Activated T-cell treated with anti-CD3 and anti-CD28 coated beads, Interleukin-2, amount 50 U/mL, for 4 hours (primary cell): ENCODE results near the gene CTH. TPM values are rescaled to one million over a fixed set of nuclear protein-coding genes. Genes with fewer than 3 reads are reported as not detected.
"Not testable (repeated sequence)": the region's sequence is repeated elsewhere in the genome, so short reads cannot be mapped to it uniquely, and the experiment has no call there.

Experiments
- ATAC-seq, 2 donors: fragments of 200-7000 bp; cut with Tn5 transposase; one replicate each; pipeline ENCODE4 v1.10.0; 2021
- DNase-seq: peaks from one replicate; pipeline ENCODE4 v3.0.0-alpha.2; 2020
- H3K27me3 Mint-ChIP-seq: one replicate; pipeline ENCODE4 v1.8.0; 2021; ENCODE audit warnings: low read depth, mixed read lengths
- H3K36me3 Mint-ChIP-seq: one replicate; pipeline ENCODE4 v1.8.0; 2022; ENCODE audit warnings: mixed read lengths; ENCODE audit not compliant: insufficient read depth
- H3K4me1 Mint-ChIP-seq: one replicate; pipeline ENCODE4 v1.8.0; 2021; ENCODE audit warnings: low read depth, mixed read lengths
- H3K4me3 Mint-ChIP-seq: one replicate; pipeline ENCODE4 v1.8.0; 2021; ENCODE audit warnings: mild to moderate bottlenecking, moderate library complexity, mixed read lengths
- H3K9me3 Mint-ChIP-seq: one replicate; pipeline ENCODE4 v1.8.0; 2021; ENCODE audit warnings: mixed read lengths
- total RNA-seq, 3 donors: library from RNA; stranded (reverse); gene quantifications; one replicate each; pipeline ENCODE4 v1.2.1, GENCODE V29; 2021

Gene CTH
- total RNA-seq, 3 donors from 2014 or later: 2.5 to 15.8 (median 5.1) TPM

- Mint-ChIP-seq H3K36me3 (no peaks in the 10 kb centered on the region), H3K4me3 (no peak overlapping the region), H3K9me3 (no peaks in the 10 kb centered on the region), H3K4me1 (peaks cover 3% of the 10 kb centered on the region), H3K27me3 (peaks cover 2% of the 10 kb centered on the region)
- ATAC-seq (no peak), DNase-seq (no peak)
Observed at GRCh38 chr1:70455291-70455690, 44.2 kb downstream of the CTH start.

- H3K9me3 Mint-ChIP-seq: no peaks in the 10 kb centered on the region
Observed at GRCh38 chr1:70458131-70458530, 47.1 kb downstream of the CTH start.

GRCh38 chr1:70459496-70460225, 48.6 kb downstream of the CTH start:
- no peaks in the 10 kb centered on the region for H3K4me1 Mint-ChIP-seq
- no peaks in the 10 kb centered on the region for H3K9me3 Mint-ChIP-seq
- H3K4me3 Mint-ChIP-seq: no peak overlapping the region
- H3K27me3 Mint-ChIP-seq: peaks cover 3% of the 10 kb centered on the region
- no peak for DNase-seq
- no peak for ATAC-seq
- H3K36me3 Mint-ChIP-seq: peaks cover 1% of the 10 kb centered on the region

More at GRCh38 chr1:70458131-70458530, 47.1 kb downstream of the CTH start:
- Mint-ChIP-seq H3K27me3 (peaks cover 2% of the 10 kb centered on the region), H3K4me1 (no peaks in the 10 kb centered on the region), H3K36me3 (no peaks in the 10 kb centered on the region), H3K4me3 (no peak overlapping the region)
- ATAC-seq (no peak), DNase-seq (no peak)

GRCh38 chr1:70460740-70461713, 50.0 kb downstream of the CTH start:
- not testable (repeated sequence) for H3K27me3 Mint-ChIP-seq, H3K36me3 Mint-ChIP-seq, H3K4me3 Mint-ChIP-seq, ATAC-seq, H3K9me3 Mint-ChIP-seq, DNase-seq, H3K4me1 Mint-ChIP-seq

- peaks cover 1% of the 10 kb centered on the region for H3K36me3 Mint-ChIP-seq
- DNase-seq (no peak), ATAC-seq (no peak)
- peaks cover 10% of the 10 kb centered on the region for H3K27me3 Mint-ChIP-seq
- H3K4me1 Mint-ChIP-seq: no peaks in the 10 kb centered on the region
- H3K9me3 Mint-ChIP-seq: no peaks in the 10 kb centered on the region
- H3K4me3 Mint-ChIP-seq: no peak overlapping the region
Observed at GRCh38 chr1:70462611-70463010, 51.5 kb downstream of the CTH start.

GRCh38 chr1:70465911-70466310, 54.8 kb downstream of the CTH start:
- ATAC-seq: no peak
- Mint-ChIP-seq H3K9me3 (no peaks in the 10 kb centered on the region), H3K4me1 (no peaks in the 10 kb centered on the region), H3K4me3 (no peak overlapping the region), H3K27me3 (peaks cover 15% of the 10 kb centered on the region), H3K36me3 (peaks cover 1% of the 10 kb centered on the region)
- no peak for DNase-seq

- peaks cover 15% of the 10 kb centered on the region for H3K27me3 Mint-ChIP-seq
- DNase-seq: no peak
- no peak overlapping the region for H3K4me3 Mint-ChIP-seq
- H3K36me3 Mint-ChIP-seq: peaks cover 1% of the 10 kb centered on the region
- H3K4me1 Mint-ChIP-seq: no peaks in the 10 kb centered on the region
- ATAC-seq: no peak
- H3K9me3 Mint-ChIP-seq: no peaks in the 10 kb centered on the region
Observed at GRCh38 chr1:70467531-70467930, 56.5 kb downstream of the CTH start.

GRCh38 chr1:70468180-70468579, 57.1 kb downstream of the CTH start:
- DNase-seq (no peak), ATAC-seq (no peak)
- Mint-ChIP-seq H3K36me3 (peaks cover 1% of the 10 kb centered on the region), H3K4me3 (no peak overlapping the region), H3K27me3 (peaks cover 14% of the 10 kb centered on the region), H3K4me1 (no peaks in the 10 kb centered on the region), H3K9me3 (no peaks in the 10 kb centered on the region)

GRCh38 chr1:70469184-70469583, 58.1 kb downstream of the CTH start:
- not testable (repeated sequence) for ATAC-seq, H3K9me3 Mint-ChIP-seq, H3K4me3 Mint-ChIP-seq, H3K4me1 Mint-ChIP-seq, H3K36me3 Mint-ChIP-seq, DNase-seq
- H3K27me3 Mint-ChIP-seq: peaks cover 12% of the 10 kb centered on the region

GRCh38 chr1:70475023-70475422, 64.0 kb downstream of the CTH start:
- no peak for DNase-seq
- Mint-ChIP-seq H3K4me1 (no peaks in the 10 kb centered on the region), H3K4me3 (no peak overlapping the region), H3K27me3 (no peaks in the 10 kb centered on the region), H3K9me3 (no peaks in the 10 kb centered on the region), H3K36me3 (no peaks in the 10 kb centered on the region)
- ATAC-seq: no peak

GRCh38 chr1:70477090-70477489, 66.0 kb downstream of the CTH start:
- ATAC-seq (no peak), DNase-seq (no peak)
- Mint-ChIP-seq H3K4me1 (no peaks in the 10 kb centered on the region), H3K27me3 (no peaks in the 10 kb centered on the region), H3K4me3 (no peak overlapping the region), H3K36me3 (no peaks in the 10 kb centered on the region), H3K9me3 (no peaks in the 10 kb centered on the region)

- not testable (repeated sequence) for H3K4me3 Mint-ChIP-seq, H3K36me3 Mint-ChIP-seq, H3K4me1 Mint-ChIP-seq, DNase-seq, ATAC-seq, H3K27me3 Mint-ChIP-seq, H3K9me3 Mint-ChIP-seq
Observed at GRCh38 chr1:70477905-70478304, 66.8 kb downstream of the CTH start.

- Mint-ChIP-seq H3K9me3 (no peaks in the 10 kb centered on the region), H3K4me3 (no peak overlapping the region), H3K27me3 (peaks cover 2% of the 10 kb centered on the region), H3K4me1 (no peaks in the 10 kb centered on the region), H3K36me3 (no peaks in the 10 kb centered on the region)
- no peak for DNase-seq
- ATAC-seq: no peak
Observed at GRCh38 chr1:70483342-70483741, 72.3 kb downstream of the CTH start.

GRCh38 chr1:70485624-70486023, 74.6 kb downstream of the CTH start:
- Mint-ChIP-seq H3K36me3 (no peaks in the 10 kb centered on the region), H3K9me3 (peaks cover 5% of the 10 kb centered on the region), H3K4me1 (no peaks in the 10 kb centered on the region), H3K4me3 (no peak overlapping the region), H3K27me3 (peaks cover 4% of the 10 kb centered on the region)
- no peak for DNase-seq
- no peak for ATAC-seq
